GM18520 (cell line): ENCODE measurements around the gene PTGR1.

ENCODE experiments used
- ATAC-seq: cut with Tn5 transposase; IDR thresholded peaks from one replicate; pipeline ENCODE4 v1.9.1; 2021; ENCODE audit not compliant: unreplicated experiment

PTGR1 gene

GRCh38 chr9:111548623-111549022, 50.8 kb downstream of the PTGR1 start:
- ATAC-seq = no peak

GRCh38 chr9:111542497-111543254, 56.8 kb downstream of the PTGR1 start:
- no peak for ATAC-seq

GRCh38 chr9:111533099-111533790, 66.2 kb downstream of the PTGR1 start:
- ATAC-seq = no peak

- ATAC-seq = no peak
These were observed 67.7 kb downstream of the PTGR1 start for GRCh38 chr9:111531716-111532115.

GRCh38 chr9:111529787-111530186, 69.7 kb downstream of the PTGR1 start:
- no peak for ATAC-seq

- no peak for ATAC-seq
These were observed 72.1 kb downstream of the PTGR1 start for GRCh38 chr9:111527347-111527746.

- no peak for ATAC-seq
These were observed 74.1 kb downstream of the PTGR1 start, which contains the start of gene ZNF483 for GRCh38 chr9:111525056-111525977. Gene ZNF483, plus strand, starts transcription at chr9:111525179. Its CDS starts 2,217 bp downstream, at chr9:111527396.

GRCh38 chr9:111524731-111525055, 74.8 kb downstream of the PTGR1 start:
- no peak for ATAC-seq

GRCh38 chr9:111516061-111516465, 83.4 kb downstream of the PTGR1 start:
- ATAC-seq = no peak

GRCh38 chr9:111514967-111515366, 84.5 kb downstream of the PTGR1 start:
- no peak for ATAC-seq
